Measurements from ENCODE around the gene ZFAND2A.
"Not testable (repeated sequence)": the region's sequence is repeated elsewhere in the genome, so short reads cannot be mapped to it uniquely, and the experiment has no call there.

ZFAND2A gene

DNA sequence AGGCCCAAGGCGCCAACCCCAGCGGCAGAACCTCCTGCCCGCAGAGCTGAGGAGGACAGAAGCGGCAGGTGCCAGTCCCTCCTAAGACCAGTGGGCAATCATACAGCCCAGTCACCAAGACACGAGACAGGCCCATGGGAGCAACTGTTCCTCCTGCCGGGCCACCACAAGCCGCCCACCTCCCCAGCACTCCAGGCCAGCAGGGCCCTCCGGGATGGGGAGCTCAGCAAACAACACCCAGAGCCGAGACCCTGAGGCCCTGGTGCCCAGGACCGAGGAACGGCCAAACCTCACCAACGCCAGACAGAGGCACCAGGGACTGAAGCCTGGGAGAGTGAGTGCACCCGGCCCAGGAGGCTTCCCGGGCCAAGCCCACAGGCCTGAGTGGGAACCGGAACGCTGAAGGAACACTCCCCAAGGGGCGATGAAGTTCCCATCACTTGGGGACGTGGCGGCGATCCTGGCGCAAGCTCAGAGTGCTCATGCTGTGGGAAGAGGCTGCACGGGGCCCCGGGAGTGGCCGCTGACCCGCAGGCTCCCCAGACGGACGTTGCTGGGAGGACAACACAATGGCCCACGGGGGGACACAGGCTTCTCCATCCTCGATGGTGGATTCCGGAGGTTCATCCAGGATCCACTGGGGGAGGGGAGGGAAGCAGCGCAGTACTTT, 37.0 kb downstream of the ZFAND2A start:
- DNase-seq (ENCODE audit: low spot score) = no peak

DNA sequence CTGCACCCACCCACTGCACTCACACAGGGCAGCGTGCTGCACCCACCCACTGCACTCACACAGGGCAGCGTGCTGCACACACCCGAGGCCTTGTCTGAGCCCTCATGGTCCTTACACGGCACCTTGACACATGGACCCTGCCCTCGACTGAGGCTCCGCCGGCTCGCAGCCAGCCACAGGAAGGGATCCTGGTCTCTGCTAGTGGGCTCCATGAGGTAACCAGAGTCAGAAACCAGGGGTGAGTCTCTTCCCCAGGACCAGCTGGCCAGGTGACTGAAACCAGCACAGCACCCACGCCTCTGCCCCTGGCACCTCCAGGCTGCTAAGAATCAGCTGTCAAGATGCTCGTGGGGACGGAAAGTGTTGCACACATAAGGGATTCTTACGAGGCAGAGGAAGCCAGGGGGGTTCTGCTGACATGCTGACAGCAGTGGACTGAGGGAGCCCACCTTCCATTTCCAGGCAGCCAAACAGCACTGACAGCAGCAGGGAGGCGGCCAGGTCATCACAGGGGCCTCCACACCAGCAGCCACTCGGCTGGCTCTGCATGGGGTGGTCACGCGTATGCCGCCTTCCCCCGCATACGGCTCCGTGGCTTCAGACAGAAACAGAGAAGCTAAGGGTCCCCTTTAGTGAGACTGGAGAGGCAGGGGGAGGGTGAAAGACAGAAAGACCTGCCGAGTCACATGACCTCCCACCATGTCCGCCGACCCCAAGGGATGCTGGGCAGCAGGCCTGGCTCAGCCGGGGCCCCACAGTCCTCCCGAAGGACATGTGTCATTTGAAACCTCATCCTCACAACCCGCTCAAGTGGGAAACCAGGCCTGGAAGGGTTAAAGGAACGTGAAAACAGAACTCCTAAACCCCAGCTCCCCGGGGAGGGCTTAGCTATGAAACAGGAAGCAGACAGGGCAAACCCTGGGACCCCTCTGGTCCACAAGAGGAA, 37.8 kb downstream of the ZFAND2A start:
- DNase-seq (ENCODE audit: low spot score) = no peak

DNA sequence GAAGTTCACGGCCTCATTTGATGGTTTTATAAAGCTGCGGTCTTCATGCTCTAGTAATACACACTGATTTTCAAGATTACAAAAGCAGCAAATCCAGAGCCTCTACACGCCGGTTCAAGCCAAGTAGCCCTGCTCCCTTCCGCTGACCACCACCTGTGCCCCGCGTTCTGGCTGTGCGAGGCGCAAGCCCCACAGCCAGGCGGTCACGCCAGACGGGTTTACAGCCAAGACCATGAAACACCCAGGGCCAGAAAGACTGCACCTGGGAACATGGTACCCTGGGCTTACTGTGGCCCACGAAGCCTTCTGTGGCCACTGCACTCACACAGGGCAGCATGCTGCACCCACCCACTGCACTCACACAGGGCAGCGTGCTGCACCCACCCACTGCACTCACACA, 38.5 kb downstream of the ZFAND2A start:
- DNase-seq (ENCODE audit: low spot score) = no peak

DNA sequence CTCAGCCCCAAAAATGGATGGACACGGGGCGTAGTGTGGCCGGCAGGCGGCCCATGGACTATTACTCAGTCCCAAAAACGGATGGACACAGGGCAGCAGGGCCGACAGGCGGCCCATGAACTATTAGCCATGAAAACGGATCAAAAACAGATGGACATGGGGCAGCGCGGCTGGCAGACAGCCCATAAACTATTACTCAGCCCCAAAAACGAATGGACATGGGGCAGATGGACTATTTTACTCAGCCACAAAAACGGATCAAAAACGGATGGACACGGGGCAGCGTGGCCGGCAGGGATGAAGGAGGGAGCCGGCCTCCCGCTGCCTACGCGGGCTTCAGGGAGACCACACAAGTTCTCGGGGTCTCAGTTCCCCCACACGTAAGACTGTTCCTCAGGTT, 39.2 kb downstream of the ZFAND2A start:
- no peak for DNase-seq (ENCODE audit: low spot score)

DNA sequence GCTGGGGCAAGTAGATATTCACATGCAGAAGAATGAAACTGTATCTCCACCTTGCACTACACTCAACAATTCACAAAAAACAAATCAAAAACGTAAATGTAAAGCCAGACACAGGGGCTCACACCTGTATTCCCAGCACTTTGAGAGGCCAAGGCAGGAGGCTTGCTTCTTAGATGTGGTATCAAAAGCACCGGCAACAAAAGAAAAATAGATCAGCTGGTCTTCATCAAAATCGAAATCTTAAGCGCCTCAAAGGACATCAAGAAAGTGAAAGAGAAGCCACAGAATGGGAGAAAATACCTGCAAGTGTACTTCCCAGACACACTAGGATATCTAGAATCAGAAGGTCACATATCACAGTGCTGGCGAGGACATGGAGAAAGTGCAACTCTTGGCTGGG, 40.8 kb downstream of the ZFAND2A start:
- DNase-seq (ENCODE audit: low spot score) = no peak

DNA sequence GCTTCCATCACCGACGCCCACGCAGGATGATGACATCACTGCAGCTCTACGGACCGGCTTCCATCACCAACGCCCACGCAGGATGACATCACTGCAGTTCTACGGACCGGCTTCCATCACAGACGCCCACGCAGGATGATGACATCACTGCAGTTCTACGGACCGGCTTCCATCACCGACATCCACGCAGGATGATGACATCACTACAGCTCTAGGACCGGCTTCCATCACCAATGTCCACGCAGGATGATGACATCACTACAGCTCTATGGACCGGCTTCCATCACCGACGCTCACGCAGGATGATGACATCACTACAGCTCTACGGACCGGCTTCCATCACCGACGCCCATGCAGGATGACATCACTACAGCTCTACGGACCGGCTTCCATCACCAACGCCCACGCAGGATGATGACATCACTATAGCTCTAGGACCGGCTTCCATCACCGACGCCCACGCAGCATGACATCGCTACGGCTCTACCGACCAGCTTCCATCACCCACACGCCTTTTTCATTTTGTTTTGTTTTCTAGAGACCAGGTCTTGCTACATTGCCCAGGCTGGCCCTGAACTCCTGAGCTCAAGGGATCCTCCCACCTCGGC, 42.6 kb downstream of the ZFAND2A start:
- DNase-seq (ENCODE audit: low spot score) = no peak

DNA sequence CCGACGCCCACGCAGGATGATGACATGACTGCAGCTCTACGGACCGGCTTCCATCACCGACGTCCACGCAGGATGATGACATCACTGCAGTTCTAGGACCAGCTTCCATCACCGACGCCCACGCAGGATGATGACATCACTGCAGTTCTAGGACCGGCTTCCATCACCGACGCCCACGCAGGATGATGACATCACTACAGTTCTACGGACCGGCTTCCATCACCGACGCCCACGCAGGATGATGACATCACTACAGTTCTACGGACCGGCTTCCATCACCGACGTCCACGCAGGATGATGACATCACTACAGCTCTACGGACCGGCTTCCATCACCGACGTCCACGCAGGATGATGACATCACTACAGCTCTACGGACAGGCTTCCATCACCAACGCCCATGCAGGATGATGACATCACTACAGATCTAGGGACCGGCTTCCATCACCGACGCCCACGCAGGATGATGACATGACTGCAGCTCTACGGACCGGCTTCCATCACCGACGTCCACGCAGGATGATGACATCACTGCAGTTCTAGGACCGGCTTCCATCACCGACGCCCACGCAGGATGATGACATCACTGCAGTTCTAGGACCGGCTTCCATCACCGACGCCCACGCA, 43.5 kb downstream of the ZFAND2A start:
- not testable (repeated sequence) for DNase-seq (ENCODE audit: low spot score)

DNA sequence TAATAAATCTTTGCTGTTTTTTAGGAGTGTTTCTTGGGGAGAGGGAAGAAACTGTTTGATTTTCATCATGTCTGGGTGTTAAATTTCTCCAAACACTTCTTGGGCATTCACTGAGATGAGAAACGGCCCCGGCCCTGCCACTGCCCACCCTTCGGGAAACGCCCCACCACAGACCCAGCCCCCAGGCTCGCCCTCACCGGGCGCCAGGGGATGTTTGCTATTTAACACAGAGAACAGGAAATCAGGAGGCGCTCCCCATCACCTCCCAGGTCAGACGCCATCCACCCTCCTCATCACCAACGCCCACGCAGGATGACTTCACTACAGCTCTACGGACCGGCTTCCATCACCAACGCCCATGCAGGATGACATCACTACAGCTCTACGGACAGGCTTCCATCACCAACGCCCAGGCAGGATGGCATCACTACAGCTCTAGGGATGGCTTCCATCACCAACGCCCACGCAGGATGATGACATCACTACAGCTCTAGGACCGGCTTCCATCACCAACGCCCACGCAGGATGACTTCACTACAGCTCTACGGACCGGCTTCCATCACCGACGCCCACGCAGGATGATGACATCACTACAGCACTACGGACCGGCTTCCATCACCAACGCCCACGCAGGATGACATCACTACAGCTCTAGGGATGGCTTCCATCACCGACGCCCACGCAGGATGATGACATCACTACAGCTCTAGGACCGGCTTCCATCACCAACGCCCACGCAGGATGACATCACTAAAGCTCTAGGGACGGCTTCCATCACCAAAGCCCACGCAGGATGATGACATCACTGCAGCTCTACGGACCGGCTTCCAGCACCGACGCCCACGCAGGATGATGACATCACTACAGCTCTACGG, 44.6 kb downstream of the ZFAND2A start:
- DNase-seq (ENCODE audit: low spot score) = not testable (repeated sequence)

DNA sequence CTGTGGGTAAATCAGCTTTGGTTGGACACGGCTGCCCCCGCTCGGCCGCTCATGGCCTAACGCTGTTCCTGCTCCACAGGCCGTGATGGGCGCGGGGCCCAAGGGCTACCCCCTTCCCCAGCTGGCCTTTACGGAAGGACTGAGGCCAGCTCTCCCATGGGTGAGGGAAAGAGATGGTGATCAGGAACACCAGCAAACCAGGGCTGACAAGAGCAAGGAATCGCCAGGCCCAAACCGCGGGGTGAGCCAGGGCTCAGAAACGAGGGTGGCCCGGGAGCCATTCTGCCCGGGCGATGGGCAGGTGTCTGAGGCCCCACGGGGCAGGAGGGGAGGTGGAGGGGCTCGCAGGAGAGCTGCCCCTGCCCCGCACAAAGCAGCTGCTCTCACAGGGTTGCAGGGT, 45.5 kb downstream of the ZFAND2A start:
- DNase-seq (ENCODE audit: low spot score) = no peak

DNA sequence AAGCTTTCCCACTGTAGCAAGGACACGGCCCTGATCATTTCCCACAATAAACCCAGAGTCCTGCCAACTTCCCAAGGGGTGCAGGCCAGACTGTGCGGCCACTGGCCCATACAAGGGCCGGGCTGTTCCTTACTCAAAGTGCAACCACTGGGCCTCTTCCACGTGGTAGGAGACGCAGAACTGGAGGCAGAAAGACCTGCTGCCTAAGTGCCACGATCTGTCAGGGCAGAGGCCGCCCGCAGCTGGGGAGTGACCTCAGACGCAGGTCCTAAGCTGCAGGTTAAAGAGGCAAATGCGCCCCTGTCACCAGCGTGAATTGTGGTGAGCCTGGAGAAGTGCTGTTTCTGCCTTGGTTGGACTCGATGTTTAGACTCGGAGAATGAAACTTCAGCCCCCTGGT, 45.9 kb downstream of the ZFAND2A start:
- no peak for DNase-seq (ENCODE audit: low spot score)

DNA sequence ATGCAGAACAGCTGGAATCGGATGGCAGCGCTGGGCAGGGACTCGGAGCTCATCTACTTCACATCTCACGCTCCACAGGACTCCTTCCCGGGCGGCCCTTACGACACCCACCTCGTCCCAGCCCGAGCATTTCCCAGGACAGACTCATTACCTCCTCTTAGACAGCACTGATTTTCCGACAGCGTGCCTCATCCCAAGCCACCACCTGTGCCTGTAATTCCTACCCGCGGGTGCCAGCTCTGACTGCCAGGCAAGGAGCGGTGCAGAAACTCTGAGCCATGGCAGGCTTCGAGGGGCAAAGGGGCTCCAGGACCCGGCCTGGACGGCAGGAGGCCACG, 46.5 kb downstream of the ZFAND2A start:
- no peak for DNase-seq (ENCODE audit: low spot score)

DNA sequence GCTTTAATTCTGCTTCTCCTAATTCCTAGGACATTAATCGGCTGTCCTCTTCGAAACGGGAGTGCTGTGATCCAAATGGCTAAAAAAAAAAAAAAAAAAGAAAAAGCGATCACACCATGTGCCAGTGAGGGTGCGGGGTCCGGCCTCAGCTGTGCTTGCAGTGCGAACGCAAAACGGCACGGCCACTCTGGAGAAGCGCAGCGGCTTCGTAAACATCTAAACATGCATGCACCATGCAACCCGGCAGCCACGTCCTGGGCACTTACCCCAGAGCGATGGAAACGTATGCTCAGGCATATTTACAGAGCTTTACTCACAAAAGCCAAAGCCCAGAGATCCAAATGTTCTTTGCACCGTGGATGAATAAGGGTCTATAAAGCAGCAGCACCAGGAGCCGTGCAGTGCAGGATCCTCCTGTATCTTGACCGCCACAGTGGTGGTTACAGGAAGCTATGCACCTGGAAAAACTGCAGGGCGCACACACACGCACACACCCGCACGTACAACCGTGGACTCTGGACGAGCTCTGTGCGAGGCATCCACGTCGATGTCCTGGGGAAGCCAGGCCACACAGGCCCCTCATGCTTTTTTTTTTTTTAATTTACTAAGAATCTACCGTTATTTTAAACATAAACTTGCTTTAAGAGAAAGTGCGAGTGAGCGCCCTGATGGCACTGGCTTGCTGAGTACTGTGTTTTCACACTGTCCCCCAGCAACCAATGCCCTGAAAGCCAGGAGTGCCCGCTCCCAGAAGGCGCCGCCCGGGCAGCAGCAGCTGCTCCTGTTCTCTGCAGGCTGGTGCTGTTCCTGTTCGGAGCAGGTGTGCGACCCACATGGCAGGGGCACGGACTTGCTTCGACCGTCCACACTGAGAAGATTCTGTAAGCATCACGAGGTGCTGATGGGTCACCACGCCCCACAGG, 47.1 kb downstream of the ZFAND2A start:
- no peak for DNase-seq (ENCODE audit: low spot score)

DNA sequence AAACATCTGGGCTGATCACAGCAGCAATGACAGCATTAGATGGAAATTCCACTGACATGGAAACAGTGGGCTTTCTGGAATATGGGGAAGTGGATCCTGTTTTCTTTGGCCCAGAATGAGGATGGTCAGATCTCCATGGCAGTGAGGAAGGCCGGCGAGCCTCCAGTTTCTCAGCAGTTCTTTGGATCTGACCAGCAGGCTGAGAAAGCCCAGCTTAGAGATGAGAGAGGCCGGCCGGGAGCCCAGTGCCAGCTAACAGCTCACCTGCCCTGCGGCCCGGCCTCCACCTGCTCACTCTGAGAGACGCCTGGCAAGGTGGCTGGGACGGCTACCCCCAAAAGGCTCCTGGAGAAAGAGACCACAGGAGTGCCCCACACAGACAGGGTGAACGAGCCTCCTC, 47.9 kb downstream of the ZFAND2A start:
- no peak for DNase-seq (ENCODE audit: low spot score)

DNA sequence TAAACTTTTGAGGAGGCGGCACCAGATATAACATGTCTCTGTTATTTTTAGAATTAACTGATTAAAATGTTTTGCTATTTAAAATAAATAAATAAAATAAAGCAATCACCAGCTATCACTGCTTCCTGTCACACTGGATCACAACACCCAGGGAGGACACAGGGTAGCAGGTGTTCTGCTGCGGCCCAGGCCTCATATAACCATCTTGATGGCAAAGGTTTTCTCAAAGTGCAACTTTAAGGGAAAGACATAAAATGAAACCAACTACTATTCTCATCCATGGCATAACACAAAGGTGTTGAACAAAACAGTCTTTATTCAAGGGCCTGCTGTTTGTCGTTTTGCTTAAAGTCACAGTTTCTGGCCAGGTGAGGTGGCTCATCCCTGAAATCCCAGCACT, 48.8 kb downstream of the ZFAND2A start:
- no peak for DNase-seq (ENCODE audit: low spot score)

DNA sequence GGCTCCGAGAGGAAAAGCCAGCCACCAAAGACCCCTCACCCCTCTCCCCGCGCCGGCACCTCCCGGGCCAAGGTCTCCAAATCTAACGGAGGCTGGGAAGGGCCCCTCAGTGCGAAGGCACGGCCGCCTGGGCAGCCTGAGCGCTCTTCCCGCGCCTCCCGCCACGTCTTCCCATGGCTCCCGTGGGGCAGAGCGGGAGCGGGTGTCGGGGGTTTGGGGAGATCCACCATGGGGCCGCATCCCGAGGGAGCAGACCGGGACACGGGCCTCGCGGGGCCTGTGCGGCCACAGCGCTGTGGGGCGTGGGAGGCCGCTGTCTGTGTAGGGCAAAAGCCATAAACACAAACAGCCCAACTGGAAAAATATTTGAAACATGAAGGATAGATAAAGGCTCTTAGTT, 49.6 kb downstream of the ZFAND2A start:
- no peak for DNase-seq (ENCODE audit: low spot score)

DNA sequence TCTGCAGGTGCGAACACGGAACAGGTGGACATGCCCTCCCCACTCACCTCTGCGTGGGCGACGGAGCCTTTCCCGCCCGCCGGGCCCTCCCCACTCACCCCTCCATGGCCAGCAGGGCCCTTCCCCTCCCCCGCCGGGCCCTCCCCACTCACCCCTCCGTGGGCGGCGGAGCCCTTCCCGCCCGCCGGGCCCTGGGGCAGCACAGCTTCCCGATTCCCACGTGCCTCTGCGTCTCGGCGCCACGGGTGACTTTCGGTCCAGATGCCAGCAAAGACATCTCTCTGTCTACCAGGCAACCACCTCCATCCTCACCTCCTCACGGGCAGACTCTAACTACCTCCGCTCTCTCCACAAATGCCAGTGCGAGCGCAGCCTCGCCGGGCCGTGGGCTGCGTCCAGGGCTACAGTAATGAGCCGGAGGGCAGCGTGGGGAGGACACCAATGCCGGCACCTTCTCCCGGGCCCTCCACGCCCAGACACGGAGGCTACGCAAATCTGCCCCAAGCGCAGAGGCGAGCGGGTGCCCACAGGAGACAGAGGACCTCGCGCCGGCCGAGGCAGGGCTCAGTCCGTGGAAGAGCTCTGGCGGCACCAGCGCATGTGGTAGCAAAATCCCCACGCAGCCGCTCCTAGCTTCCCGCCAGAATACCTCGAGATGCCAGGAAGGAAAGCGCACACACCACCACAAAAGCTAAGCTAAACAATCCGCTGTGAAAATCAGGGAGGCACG, 50.2 kb downstream of the ZFAND2A start:
- DNase-seq (ENCODE audit: low spot score) = no peak

DNA sequence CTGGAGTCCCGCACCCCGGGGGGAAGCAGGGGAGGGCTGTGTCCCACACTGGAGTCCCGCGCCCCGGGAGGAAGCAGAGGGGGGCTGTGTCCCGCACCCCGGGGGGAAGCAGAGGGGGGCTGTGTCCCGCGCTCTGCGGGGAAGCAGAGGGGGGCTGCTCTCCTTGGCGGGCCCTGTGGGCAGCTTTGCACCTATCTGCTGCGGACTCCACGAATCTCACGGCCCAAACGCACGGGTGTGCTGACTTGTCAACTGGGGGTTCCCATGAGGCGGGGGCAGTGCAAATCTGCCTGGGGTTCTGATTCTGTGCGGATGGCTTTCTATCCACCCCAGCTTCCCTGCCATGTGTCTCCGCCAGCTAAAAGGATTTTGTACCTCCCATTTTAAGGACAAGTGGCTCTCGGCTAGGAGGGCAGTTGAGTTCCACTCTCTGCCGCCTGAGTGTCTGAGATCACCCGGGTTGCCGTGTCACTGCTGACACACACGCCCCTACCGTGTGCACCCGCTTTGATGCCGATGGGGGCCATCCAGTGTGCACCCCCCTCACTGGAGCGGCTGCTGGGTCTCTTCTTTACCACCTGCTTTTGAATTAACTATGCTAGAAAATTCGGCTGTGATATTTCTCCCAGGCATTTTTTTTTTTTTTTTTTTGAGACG, 51.6 kb downstream of the ZFAND2A start:
- DNase-seq (ENCODE audit: low spot score) = no peak

DNA sequence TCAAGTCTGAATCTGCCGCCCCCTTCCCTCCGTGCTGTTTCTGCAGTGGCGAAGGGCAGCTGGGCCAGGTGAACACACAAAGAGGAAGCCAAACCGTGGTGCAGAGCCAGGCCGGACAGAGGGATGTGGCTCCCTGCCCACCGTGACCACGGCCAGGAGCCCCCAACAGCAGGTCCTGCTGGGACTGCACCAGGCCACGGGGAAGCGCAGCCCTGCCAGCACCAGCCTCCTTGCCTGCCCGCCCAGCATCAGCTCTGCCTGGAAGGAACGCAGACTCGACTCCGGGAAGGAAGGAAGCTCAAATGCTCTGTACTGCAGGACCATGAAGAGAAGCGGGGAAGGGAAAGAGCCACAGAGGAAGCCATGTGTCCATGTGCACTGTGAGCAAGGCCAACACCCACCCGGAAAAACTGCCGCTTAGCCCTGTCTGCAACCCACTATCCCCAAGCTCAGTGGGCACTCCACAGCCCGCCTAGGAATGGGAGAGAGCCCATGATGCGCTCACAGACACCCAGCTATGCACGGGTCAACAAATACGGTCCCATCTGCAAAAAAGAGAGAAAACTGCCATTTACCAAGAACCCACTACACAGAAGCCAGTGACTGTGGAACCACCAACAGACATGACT, 53.1 kb downstream of the ZFAND2A start:
- DNase-seq (ENCODE audit: low spot score) = no peak
